ENCODE measurements around the gene COL27A1. TPM values are rescaled to one million over a fixed set of nuclear protein-coding genes. Genes with fewer than 3 reads are reported as not detected.
"Not testable (repeated sequence)": the region's sequence is repeated elsewhere in the genome, so short reads cannot be mapped to it uniquely, and the experiment has no call there.

COL27A1 gene
- total RNA-seq, 1 donor from 2014 or later, result 48.5 TPM

- peak; percentile 99 for DNase-seq (ENCODE audit: low spot score)
- TF ChIP-seq CTCF (IDR thresholded peaks at IDR 0.05), result no peak
- Mint-ChIP-seq H3K9me3 (ENCODE audit: low read depth) (no peaks in the 10 kb centered on the region), H3K4me1 (ENCODE audit: low read depth) (no peaks in the 10 kb centered on the region), H3K27me3 (ENCODE audit: low read depth) (no peaks in the 10 kb centered on the region), H3K27ac (ENCODE audit: unreplicated experiment) (no peak overlapping the region), H3K4me3 (ENCODE audit: unreplicated experiment) (no peak overlapping the region), H3K36me3 (ENCODE audit: low read depth) (no peaks in the 10 kb centered on the region)
These were observed 172.4 kb downstream of the COL27A1 start for GRCh38 chr9:114327749-114328148.

GRCh38 chr9:114328357-114328820, 173.1 kb downstream of the COL27A1 start:
- H3K9me3 Mint-ChIP-seq (ENCODE audit: low read depth); H3K27me3 Mint-ChIP-seq (ENCODE audit: low read depth); H3K4me1 Mint-ChIP-seq (ENCODE audit: low read depth); H3K36me3 Mint-ChIP-seq (ENCODE audit: low read depth); H3K4me3 Mint-ChIP-seq (ENCODE audit: unreplicated experiment); H3K27ac Mint-ChIP-seq (ENCODE audit: unreplicated experiment); DNase-seq (ENCODE audit: low spot score): not testable (repeated sequence)

DNA sequence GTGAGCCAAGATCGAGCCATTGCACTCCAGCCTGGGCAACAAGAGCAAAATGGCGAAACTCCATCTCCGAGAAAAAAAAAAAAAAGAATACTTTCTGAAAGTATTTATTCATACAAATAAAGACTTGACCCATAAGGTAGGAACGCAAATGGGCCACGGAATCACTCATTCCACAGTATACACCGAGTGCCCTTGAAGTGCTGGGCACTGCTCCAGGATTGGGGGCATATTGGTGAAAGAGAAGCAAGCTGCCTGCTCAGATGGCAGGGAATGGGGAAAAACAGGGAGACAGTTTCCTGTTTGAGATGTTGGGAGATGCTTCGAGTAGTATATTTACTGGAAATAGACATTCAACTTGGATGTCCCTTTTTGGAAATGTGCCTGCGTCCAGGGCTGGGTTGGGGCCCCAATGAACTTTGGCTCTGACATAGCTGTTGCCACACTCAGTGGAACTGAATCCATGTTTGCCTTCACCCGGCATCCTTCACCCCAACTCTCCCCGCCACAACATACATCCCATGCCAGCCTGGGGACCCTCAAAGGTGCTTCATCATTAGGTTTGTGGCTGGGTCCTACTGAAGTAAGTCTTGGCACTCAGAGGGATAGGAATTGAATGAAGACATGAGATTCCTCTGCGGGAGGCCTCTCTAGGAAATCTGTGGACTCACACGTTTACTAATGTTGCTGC, 173.7 kb downstream of the COL27A1 start:
- not testable (repeated sequence) for H3K27me3 Mint-ChIP-seq (ENCODE audit: low read depth); H3K9me3 Mint-ChIP-seq (ENCODE audit: low read depth); H3K4me3 Mint-ChIP-seq (ENCODE audit: unreplicated experiment); H3K36me3 Mint-ChIP-seq (ENCODE audit: low read depth); H3K4me1 Mint-ChIP-seq (ENCODE audit: low read depth); H3K27ac Mint-ChIP-seq (ENCODE audit: unreplicated experiment)
- DNase-seq (ENCODE audit: low spot score), result peak; percentile 81

DNA sequence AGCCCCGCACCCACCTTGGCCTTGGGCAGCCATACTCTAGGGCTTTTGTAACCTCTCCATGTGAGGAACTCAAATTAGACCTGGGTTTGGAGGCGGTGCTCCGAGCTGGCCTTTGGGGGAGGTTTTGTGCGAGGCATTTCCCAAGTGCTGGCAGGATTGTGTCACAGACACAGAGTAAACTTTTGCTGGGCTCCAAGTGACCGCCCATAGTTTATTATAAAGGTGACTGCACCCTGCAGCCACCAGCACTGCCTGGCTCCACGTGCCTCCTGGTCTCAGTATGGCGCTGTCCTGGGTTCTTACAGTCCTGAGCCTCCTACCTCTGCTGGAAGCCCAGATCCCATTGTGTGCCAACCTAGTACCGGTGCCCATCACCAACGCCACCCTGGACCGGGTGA, 174.3 kb downstream of the COL27A1 start, which contains the start of gene ORM2:
Gene ORM2, plus strand, starts transcription at position 245 of the 398 bp plus-strand sequence. Its CDS starts 36 bp downstream, at position 281.
- not testable (repeated sequence) for H3K9me3 Mint-ChIP-seq (ENCODE audit: low read depth); H3K4me3 Mint-ChIP-seq (ENCODE audit: unreplicated experiment); H3K4me1 Mint-ChIP-seq (ENCODE audit: low read depth); H3K36me3 Mint-ChIP-seq (ENCODE audit: low read depth); DNase-seq (ENCODE audit: low spot score); H3K27ac Mint-ChIP-seq (ENCODE audit: unreplicated experiment); H3K27me3 Mint-ChIP-seq (ENCODE audit: low read depth)

DNA sequence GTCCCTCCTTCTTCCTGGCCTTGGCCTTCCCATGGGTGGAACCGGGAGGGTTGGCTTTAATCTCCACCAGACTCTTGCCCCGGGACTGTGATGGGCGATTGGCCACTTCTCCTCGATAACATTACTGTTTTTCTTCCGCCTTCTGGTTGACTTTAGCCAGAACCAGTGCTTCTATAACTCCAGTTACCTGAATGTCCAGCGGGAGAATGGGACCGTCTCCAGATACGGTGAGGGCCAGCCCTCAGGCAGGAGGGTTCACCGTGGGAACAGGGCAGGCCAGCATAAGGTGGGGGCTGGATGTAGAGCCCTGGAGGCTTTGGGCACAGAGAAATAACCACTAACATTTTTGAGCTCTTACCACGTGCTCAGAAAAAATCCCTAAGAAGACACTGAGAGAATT, 175.3 kb downstream of the COL27A1 start:
- peak; percentile 28 for DNase-seq (ENCODE audit: low spot score)
- Mint-ChIP-seq H3K27me3 (ENCODE audit: low read depth) (no peaks in the 10 kb centered on the region), H3K36me3 (ENCODE audit: low read depth) (peaks cover 5% of the 10 kb centered on the region), H3K27ac (ENCODE audit: unreplicated experiment) (no peak overlapping the region), H3K9me3 (ENCODE audit: low read depth) (no peaks in the 10 kb centered on the region), H3K4me3 (ENCODE audit: unreplicated experiment) (no peak overlapping the region), H3K4me1 (ENCODE audit: low read depth) (no peaks in the 10 kb centered on the region)
- no peak for TF ChIP-seq CTCF (IDR thresholded peaks at IDR 0.05)

GRCh38 chr9:114331229-114332195, 176.2 kb downstream of the COL27A1 start:
- not testable (repeated sequence) for DNase-seq (ENCODE audit: low spot score); H3K27ac Mint-ChIP-seq (ENCODE audit: unreplicated experiment)

DNA sequence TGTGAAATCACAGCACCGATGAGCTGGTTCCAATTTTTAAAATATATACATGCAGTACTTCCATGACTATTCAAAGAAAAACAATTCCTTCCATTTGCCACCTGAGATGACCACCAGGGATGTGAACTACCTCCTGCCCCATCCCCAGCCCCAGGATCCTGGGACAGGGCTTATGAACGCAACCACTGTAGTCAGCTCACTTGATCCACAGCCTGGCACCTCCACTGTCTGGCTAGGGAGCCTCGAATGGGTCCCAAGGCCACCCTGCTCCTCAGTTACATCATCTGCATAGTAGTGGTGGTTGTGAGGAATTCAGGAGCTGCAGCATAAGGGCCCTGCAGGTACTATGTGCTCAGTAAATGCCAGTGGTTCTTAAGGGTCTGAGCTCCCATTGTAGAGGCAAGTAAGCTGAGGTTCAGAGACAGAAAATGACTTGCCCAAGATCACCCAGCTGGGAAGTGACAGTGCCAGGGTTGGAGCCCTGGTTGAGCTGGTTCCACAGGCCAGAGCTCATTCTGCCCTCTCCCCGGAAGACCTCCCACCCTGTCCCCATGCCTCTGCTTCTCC, 177.2 kb downstream of the COL27A1 start:
- not testable (repeated sequence) for H3K27ac Mint-ChIP-seq (ENCODE audit: unreplicated experiment); DNase-seq (ENCODE audit: low spot score); H3K27me3 Mint-ChIP-seq (ENCODE audit: low read depth); H3K4me3 Mint-ChIP-seq (ENCODE audit: unreplicated experiment); H3K9me3 Mint-ChIP-seq (ENCODE audit: low read depth); H3K4me1 Mint-ChIP-seq (ENCODE audit: low read depth)
- peaks cover 17% of the 10 kb centered on the region for H3K36me3 Mint-ChIP-seq (ENCODE audit: low read depth)

More at GRCh38 chr9:114331229-114332195, 176.2 kb downstream of the COL27A1 start:
- H3K4me1 Mint-ChIP-seq (ENCODE audit: low read depth); H3K27me3 Mint-ChIP-seq (ENCODE audit: low read depth); H3K4me3 Mint-ChIP-seq (ENCODE audit: unreplicated experiment); H3K9me3 Mint-ChIP-seq (ENCODE audit: low read depth): not testable (repeated sequence)
- peaks cover 11% of the 10 kb centered on the region for H3K36me3 Mint-ChIP-seq (ENCODE audit: low read depth)

DNA sequence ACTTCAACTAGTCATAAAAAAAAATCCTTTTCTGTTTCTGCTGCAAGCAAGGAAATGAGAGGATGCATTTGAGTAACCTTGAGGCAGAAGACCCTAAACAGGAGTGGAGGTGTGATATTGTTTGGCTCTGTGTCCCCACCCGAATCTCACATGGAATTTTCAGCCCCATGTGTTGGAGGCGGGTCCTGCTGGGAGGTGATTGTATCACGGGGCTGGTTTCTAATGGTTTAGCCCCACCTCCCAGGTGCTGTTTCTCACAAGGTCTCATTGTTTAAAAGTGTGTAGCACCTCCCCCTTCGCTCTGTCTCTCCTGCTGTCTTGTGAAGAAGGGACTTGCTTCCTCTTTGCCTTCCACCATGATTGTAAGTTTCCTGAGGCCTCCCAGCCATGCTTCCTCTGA, 178.4 kb downstream of the COL27A1 start:
- not testable (repeated sequence) for H3K9me3 Mint-ChIP-seq (ENCODE audit: low read depth); H3K27me3 Mint-ChIP-seq (ENCODE audit: low read depth); H3K4me1 Mint-ChIP-seq (ENCODE audit: low read depth); H3K4me3 Mint-ChIP-seq (ENCODE audit: unreplicated experiment); H3K27ac Mint-ChIP-seq (ENCODE audit: unreplicated experiment)
- H3K36me3 Mint-ChIP-seq (ENCODE audit: low read depth), result peaks cover 22% of the 10 kb centered on the region
- peak; percentile 14 for DNase-seq (ENCODE audit: low spot score)

Measured in chondrocyte (in vitro differentiated cells).